ENCODE results near the gene SCARF1.
"Not testable (repeated sequence)": the region's sequence is repeated elsewhere in the genome, so short reads cannot be mapped to it uniquely, and the experiment has no call there.

Gene SCARF1

GRCh38 chr17:1645207-1646171, at the start of gene SCARF1:
TSS of gene SCARF1 (minus strand) at chr17:1645732. CDS start at chr17:1645697, 35 bp downstream.
- no peak for DNase-seq (ENCODE audit: low read depth in 3 of 3)

GRCh38 chr17:1693339-1693738, 47.8 kb upstream of the SCARF1 start:
- no peak for DNase-seq (ENCODE audit: low read depth in 3 of 3)

GRCh38 chr17:1690544-1691221, 45.2 kb upstream of the SCARF1 start:
- no peak for DNase-seq (ENCODE audit: low read depth in 3 of 3)

- not testable (repeated sequence) for DNase-seq (ENCODE audit: low read depth in 3 of 3)
Observed at GRCh38 chr17:1688405-1688804, 42.9 kb upstream of the SCARF1 start.

GRCh38 chr17:1686086-1686485, 40.6 kb upstream of the SCARF1 start:
- no peak for DNase-seq (ENCODE audit: low read depth in 3 of 3)

GRCh38 chr17:1684378-1685189, 39.1 kb upstream of the SCARF1 start, which contains the start of gene PRPF8:
TSS of gene PRPF8 (minus strand) at chr17:1684867. CDS start at chr17:1684571, 296 bp downstream.
- DNase-seq (ENCODE audit: low read depth in 3 of 3) = peak; percentile 96 to 98 (median 98)

GRCh38 chr17:1683459-1683858, 37.9 kb upstream of the SCARF1 start:
- no peak for DNase-seq (ENCODE audit: low read depth in 3 of 3)

- DNase-seq (ENCODE audit: low read depth in 3 of 3) = no peak
Observed at GRCh38 chr17:1676401-1676800, 30.9 kb upstream of the SCARF1 start.

- no peak for DNase-seq (ENCODE audit: low read depth in 3 of 3)
Observed at GRCh38 chr17:1673041-1673785, 27.7 kb upstream of the SCARF1 start.

- DNase-seq (ENCODE audit: low read depth in 3 of 3) = not testable (repeated sequence)
Observed at GRCh38 chr17:1663934-1664333, 18.4 kb upstream of the SCARF1 start.

- DNase-seq (ENCODE audit: low read depth in 3 of 3) = no peak
Observed at GRCh38 chr17:1661045-1661444, 15.5 kb upstream of the SCARF1 start.

GRCh38 chr17:1658100-1658499, 12.6 kb upstream of the SCARF1 start:
- DNase-seq (ENCODE audit: low read depth in 3 of 3) = no peak

GRCh38 chr17:1653735-1654134, 8.2 kb upstream of the SCARF1 start:
- no peak for DNase-seq (ENCODE audit: low read depth in 3 of 3)

- not testable (repeated sequence) for DNase-seq (ENCODE audit: low read depth in 3 of 3)
Observed at GRCh38 chr17:1652794-1653193, 7.3 kb upstream of the SCARF1 start.

- DNase-seq (ENCODE audit: low read depth in 3 of 3) = no peak
Observed at GRCh38 chr17:1651559-1651844, 6.0 kb upstream of the SCARF1 start.

- DNase-seq (ENCODE audit: low read depth in 3 of 3) = no peak
Observed at GRCh38 chr17:1650731-1651558, 5.4 kb upstream of the SCARF1 start.

GRCh38 chr17:1649844-1650501, 4.4 kb upstream of the SCARF1 start, which contains the start of gene RILP:
TSS of gene RILP (minus strand) at chr17:1649866. CDS start at chr17:1649804, 62 bp downstream.
- no peak for DNase-seq (ENCODE audit: low read depth in 3 of 3)

GRCh38 chr17:1648963-1649843, 3.7 kb upstream of the SCARF1 start:
- peak; percentile 82 to 93 (median 86) for DNase-seq (ENCODE audit: low read depth in 3 of 3)
